OCI-LY3 (cell line): ENCODE measurements around the gene P2RY6.

Experiments
- H2AFZ ChIP-seq: fragments of 200-600, 300-600 bp; shearing (Covaris generic); 2 replicates; pipeline ENCODE4 v1.6.0; 2014; ENCODE audit warnings: antibody characterized with exemption, low read depth, low read length
- H3K27ac ChIP-seq: fragments of 200-600, 300-600 bp; sonication (generic); 2 replicates; pipeline ENCODE4 v1.5.1; 2014; ENCODE audit warnings: mild to moderate bottlenecking, low read length, moderate library complexity, mixed read lengths
- H3K27me3 ChIP-seq: fragments of 200-600, 300-600 bp; sonication (generic); 2 replicates; pipeline ENCODE4 v1.6.1; 2014; ENCODE audit warnings: low read depth, low read length, mixed read lengths
- H3K36me3 ChIP-seq: fragments of 200-600, 300-600 bp; sonication (generic); replicated peaks from 2 replicates; pipeline ENCODE3; 2014; ENCODE audit warnings: low read depth, low read length, mixed read lengths
- H3K4me1 ChIP-seq: fragments of 300-600, 200-600 bp; sonication (generic); 2 replicates; pipeline ENCODE4 v1.6.1; 2014; ENCODE audit warnings: low read length, mixed read lengths
- H3K4me2 ChIP-seq: fragments of 200-600, 300-600 bp; sonication (generic); 2 replicates; pipeline ENCODE4 v1.6.1; 2014; ENCODE audit warnings: low read length, mixed read lengths
- H3K4me3 ChIP-seq: fragments of 300-600, 200-600 bp; sonication (generic); 2 replicates; pipeline ENCODE4 v1.5.1; 2014; ENCODE audit warnings: antibody characterized with exemption, mild to moderate bottlenecking, low read length, moderate library complexity
- H3K79me2 ChIP-seq: fragments of 300-600, 200-600 bp; shearing (Covaris generic); 2 replicates; pipeline ENCODE4 v1.6.1; 2014; ENCODE audit warnings: mild to moderate bottlenecking, low read length, mixed read lengths
- H3K9ac ChIP-seq: fragments of 300-600, 200-600 bp; shearing (Covaris generic); 2 replicates; pipeline ENCODE4 v1.6.0; 2014; ENCODE audit warnings: mild to moderate bottlenecking, low read length, moderate library complexity
- H3K9me3 ChIP-seq: fragments of 200-600, 300-600 bp; shearing (Covaris generic); 2 replicates; pipeline ENCODE4 v1.6.1; 2014; ENCODE audit warnings: low read length, mixed read lengths; ENCODE audit not compliant: insufficient read depth
- H4K20me1 ChIP-seq: fragments of 200-600, 300-600 bp; sonication (generic); 2 replicates; pipeline ENCODE4 v1.6.1; 2016; ENCODE audit warnings: low read length, mixed read lengths; ENCODE audit not compliant: insufficient read depth
- CTCF ChIP-seq: fragments of 200-600, 300-600 bp; sonication (generic); IDR thresholded peaks from 2 replicates; pipeline ENCODE4 v1.5.1; 2014; ENCODE audit warnings: antibody characterized with exemption, low read length, low read depth
- EZH2phosphoT487 ChIP-seq: fragments of 200-600 bp; shearing (Covaris generic); IDR thresholded peaks from 2 replicates; pipeline ENCODE4 v1.6.1; 2018; ENCODE audit warnings: antibody characterized with exemption, mixed run types, low read depth

The P2RY6 gene

GRCh38 chr11:73285721-73286120, 13.6 kb downstream of the P2RY6 start:
- H3K9me3 ChIP-seq = no peaks in the 10 kb centered on the region
- H3K4me1 ChIP-seq = peaks cover 51% of the 10 kb centered on the region
- 0 out of 2 replicates have a peak overlapping the region, but pooled peaks have one; percentile 0 for H3K4me2 ChIP-seq
- no peak overlapping the region for H3K4me3 ChIP-seq
- H3K9ac ChIP-seq = no peak overlapping the region
- 0 out of 2 replicates have a peak overlapping the region, but pooled peaks have one; percentile 95 for H3K27ac ChIP-seq
- peaks cover 97% of the 10 kb centered on the region for H3K79me2 ChIP-seq
- H4K20me1 ChIP-seq = peaks cover 36% of the 10 kb centered on the region
- no peak for TF ChIP-seq CTCF
- no peak for TF ChIP-seq EZH2phosphoT487
- H3K27me3 ChIP-seq = no peaks in the 10 kb centered on the region
- H2AFZ ChIP-seq = no peak overlapping the region
- peaks cover 28% of the 10 kb centered on the region for H3K36me3 ChIP-seq

- H3K4me3 ChIP-seq = no peak overlapping the region
- H3K79me2 ChIP-seq = peaks cover 97% of the 10 kb centered on the region
- peak overlapping the region; percentile 95 for H3K27ac ChIP-seq
- peaks cover 46% of the 10 kb centered on the region for H3K4me1 ChIP-seq
- H3K4me2 ChIP-seq = peak overlapping the region; percentile 82; the same call in 1 of the 2 replicates
- H2AFZ ChIP-seq = no peak overlapping the region
- TF ChIP-seq EZH2phosphoT487 (no peak), CTCF (peak; percentile 17; the same call in 1 of the 2 replicates)
- peaks cover 28% of the 10 kb centered on the region for H3K36me3 ChIP-seq
- H3K9me3 ChIP-seq = no peaks in the 10 kb centered on the region
- no peaks in the 10 kb centered on the region for H3K27me3 ChIP-seq
- H4K20me1 ChIP-seq = peaks cover 36% of the 10 kb centered on the region
- H3K9ac ChIP-seq = no peak overlapping the region
Observed at GRCh38 chr11:73286240-73286810, 14.2 kb downstream of the P2RY6 start.

GRCh38 chr11:73287400-73288101, 15.4 kb downstream of the P2RY6 start:
- Histone ChIP-seq H2AFZ (no peak overlapping the region), H3K27me3 (no peaks in the 10 kb centered on the region), H3K79me2 (peaks cover 97% of the 10 kb centered on the region), H3K27ac (peak overlapping the region; percentile 95), H3K4me2 (peak overlapping the region; percentile 82), H3K4me3 (peak overlapping the region; percentile 59), H4K20me1 (peaks cover 36% of the 10 kb centered on the region), H3K9me3 (no peaks in the 10 kb centered on the region), H3K4me1 (peaks cover 46% of the 10 kb centered on the region), H3K9ac (peak overlapping the region; percentile 76; the same call in 1 of the 2 replicates), H3K36me3 (peaks cover 24% of the 10 kb centered on the region)
- TF ChIP-seq CTCF (no peak), EZH2phosphoT487 (no peak)

- Histone ChIP-seq H2AFZ (no peak overlapping the region), H3K79me2 (peaks cover 95% of the 10 kb centered on the region), H3K4me1 (peaks cover 46% of the 10 kb centered on the region), H3K27ac (peak overlapping the region; percentile 95), H3K4me3 (peak overlapping the region; percentile 59), H3K36me3 (peaks cover 21% of the 10 kb centered on the region), H3K27me3 (no peaks in the 10 kb centered on the region), H3K9ac (peak overlapping the region; percentile 76), H3K4me2 (peak overlapping the region; percentile 82), H4K20me1 (peaks cover 36% of the 10 kb centered on the region), H3K9me3 (no peaks in the 10 kb centered on the region)
- no peak for TF ChIP-seq EZH2phosphoT487
- no peak for TF ChIP-seq CTCF
Observed at GRCh38 chr11:73288192-73288872, 16.2 kb downstream of the P2RY6 start.
